ENCODE data around the gene HACD2.

- TF ChIP-seq CTCF (IDR thresholded peaks at IDR 0.05; ENCODE audit: insufficient read depth, low read length, poor library complexity, severe bottlenecking) (no peak), EZH2phosphoT487 (conservative IDR thresholded peaks at IDR 0.05; ENCODE audit: low read length) (no peak)
Measured at GRCh38 chr3:123444744-123445143, 140.1 kb downstream of the HACD2 start.

Data from SU-DHL-6 (cell line).